ENCODE measurements around the gene SH2D7.

SH2D7 gene

GRCh38 chr15:78061963-78062427 lies 30.4 kb upstream of the SH2D7 start:
- DNase-seq: peak in 1 of 2 experiments; percentile 7

DNA sequence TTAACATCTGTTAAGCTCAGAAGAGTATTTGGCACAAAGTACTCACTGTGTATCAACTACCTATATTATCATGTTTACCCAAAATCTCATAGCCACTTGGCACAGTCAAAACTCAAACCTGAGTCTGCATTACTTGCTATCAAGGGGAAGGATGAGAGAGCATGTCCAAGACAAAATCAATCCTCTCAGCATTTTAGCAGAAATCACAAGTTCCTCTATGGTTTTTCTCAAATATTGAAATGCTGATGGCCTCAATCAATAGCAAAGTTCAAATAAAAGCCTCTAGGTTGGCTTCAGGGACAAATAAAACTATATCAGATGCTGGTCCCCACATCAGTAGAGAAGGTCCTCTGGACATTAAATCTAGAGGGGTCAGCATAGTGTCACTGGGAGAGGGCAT lies 29.1 kb upstream of the SH2D7 start:
- DNase-seq: no peak

DNA sequence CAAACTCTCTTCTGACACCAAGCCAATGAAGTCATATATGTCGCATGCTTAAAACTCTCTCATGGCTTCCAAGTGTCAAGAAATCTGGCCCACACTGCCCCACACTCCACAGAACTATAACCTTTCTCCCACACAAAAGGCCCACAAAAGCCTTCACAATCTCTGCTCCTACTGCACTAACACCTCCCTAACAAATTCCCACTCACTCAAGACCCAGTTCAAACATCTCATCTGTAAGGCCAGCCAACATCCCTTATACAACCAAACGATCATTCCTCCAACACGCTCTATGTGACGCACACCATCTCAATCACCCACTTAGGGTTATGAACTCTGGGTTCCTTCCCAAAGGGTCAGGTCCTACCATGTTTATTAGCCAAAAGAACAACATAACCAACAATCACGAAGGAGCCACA lies 28.4 kb upstream of the SH2D7 start:
- DNase-seq: no peak

GRCh38 chr15:78064544-78064943 lies 27.8 kb upstream of the SH2D7 start:
- DNase-seq: no peak

DNA sequence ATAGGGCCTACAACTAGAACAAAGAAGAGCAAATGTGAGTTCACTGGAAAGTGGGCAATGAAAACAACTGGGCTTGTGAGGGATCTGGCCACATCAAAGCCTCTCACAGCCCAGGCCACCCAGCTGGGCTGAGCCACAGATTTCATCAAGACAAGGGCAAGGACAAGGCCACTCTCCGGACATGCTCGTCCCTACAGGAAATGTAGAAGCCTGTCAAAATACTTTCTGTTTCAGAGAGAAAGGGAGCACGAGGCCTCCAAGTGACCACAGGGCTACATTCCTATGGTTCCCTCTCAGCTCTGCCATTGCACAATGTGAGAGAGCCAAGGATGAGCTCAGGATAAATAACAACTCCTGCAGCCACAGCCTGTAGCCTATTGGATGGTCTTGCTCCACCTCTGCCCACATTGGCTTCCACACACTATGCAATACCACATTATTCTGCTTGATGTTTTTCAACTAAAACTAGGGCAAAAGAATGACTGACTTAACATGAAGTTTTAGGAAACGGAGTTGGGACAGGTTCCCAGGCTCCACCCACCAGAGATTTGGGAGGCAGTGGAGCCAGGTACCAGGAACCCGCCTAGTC lies 27.0 kb upstream of the SH2D7 start:
- DNase-seq: no peak

DNA sequence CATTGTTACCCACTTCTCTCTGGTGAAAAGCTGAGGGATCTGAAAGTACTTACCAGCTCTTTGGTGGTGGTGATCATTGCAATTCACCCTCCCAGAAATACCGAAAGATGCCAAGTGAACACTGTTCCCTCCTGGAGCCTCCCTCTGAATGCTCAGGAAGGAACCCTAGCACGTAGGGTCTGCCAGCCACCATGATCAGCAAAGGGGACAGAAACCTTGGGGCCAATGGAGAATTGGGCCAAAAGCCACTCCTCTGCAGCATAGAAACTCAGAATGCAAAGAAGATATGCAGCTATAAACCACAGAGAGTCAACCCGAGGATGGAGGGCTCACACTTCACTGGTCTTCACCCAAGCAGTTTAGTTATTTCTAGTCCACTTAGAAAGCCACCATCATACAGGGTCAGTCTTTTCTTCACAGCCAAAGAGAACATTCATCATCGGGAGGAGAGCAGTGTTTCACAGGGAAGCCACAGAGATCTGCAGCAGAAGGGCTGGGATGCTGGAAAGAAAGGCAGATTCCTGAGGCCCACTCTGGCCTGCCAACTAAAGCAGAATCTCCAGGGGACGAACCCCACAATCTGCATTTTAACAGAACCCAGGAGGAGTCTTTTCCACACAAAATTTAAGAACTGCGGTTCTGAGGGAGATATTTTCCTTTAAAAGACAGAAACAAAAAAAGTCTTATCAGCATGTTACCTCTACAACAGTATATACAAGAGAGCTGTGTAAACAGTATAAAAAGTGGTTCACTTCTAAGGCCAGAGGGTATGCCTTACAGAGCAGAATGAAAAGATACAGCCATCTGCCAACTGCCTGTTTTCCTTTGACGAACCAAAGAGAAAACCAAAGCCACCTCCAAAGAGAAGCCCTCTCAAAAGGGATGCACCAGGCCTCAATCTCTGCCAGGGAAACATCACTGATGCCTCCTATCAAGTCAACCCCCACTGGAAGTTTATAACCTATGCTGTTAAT lies 26.1 kb upstream of the SH2D7 start:
- DNase-seq: no peak

GRCh38 chr15:78067328-78068228 lies 24.8 kb upstream of the SH2D7 start:
- DNase-seq: no peak

- DNase-seq: peak in 1 of 2 experiments; percentile 6
These were observed 23.3 kb upstream of the SH2D7 start for GRCh38 chr15:78069052-78069414.

DNA sequence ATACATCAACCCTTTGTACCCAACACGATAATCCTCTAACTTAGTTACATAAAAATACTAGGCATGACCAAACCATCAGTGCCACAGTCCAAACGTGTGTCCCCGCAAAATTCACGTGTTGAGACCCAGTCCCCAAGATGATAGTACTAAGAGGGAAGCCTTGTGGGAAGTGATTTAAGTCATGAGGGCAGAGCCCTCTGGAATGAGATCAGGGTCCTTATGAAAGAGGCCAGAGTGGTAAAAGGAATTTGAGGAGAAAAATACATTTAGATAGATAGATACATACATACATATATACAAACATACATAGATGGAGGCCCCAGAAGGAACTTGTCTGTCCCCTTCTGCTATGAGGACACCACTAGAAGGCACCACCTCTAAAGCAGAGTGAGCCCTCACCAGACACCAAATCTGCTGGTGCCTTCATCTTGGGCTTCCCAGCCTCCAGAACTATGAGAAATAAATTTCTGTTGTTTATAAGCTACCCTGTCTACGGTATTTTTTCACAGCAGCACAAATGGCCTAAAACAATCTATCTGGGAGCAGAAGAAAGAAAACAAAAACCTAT lies 22.8 kb upstream of the SH2D7 start:
- no peak for DNase-seq

- no peak for DNase-seq
These were observed 22.2 kb upstream of the SH2D7 start for GRCh38 chr15:78070049-78070700.

GRCh38 chr15:78071383-78071782 lies 21.0 kb upstream of the SH2D7 start:
- no peak for DNase-seq

- no peak for DNase-seq
These were observed 20.1 kb upstream of the SH2D7 start for GRCh38 chr15:78072080-78072892.

- no peak for DNase-seq
These were observed 19.1 kb upstream of the SH2D7 start for GRCh38 chr15:78073046-78073787.

GRCh38 chr15:78075490-78076230 lies 16.7 kb upstream of the SH2D7 start:
- peak; percentile 75 to 89 for DNase-seq

- peak; percentile 69 to 75 for DNase-seq
These were observed 15.9 kb upstream of the SH2D7 start for GRCh38 chr15:78076231-78077052.

DNA sequence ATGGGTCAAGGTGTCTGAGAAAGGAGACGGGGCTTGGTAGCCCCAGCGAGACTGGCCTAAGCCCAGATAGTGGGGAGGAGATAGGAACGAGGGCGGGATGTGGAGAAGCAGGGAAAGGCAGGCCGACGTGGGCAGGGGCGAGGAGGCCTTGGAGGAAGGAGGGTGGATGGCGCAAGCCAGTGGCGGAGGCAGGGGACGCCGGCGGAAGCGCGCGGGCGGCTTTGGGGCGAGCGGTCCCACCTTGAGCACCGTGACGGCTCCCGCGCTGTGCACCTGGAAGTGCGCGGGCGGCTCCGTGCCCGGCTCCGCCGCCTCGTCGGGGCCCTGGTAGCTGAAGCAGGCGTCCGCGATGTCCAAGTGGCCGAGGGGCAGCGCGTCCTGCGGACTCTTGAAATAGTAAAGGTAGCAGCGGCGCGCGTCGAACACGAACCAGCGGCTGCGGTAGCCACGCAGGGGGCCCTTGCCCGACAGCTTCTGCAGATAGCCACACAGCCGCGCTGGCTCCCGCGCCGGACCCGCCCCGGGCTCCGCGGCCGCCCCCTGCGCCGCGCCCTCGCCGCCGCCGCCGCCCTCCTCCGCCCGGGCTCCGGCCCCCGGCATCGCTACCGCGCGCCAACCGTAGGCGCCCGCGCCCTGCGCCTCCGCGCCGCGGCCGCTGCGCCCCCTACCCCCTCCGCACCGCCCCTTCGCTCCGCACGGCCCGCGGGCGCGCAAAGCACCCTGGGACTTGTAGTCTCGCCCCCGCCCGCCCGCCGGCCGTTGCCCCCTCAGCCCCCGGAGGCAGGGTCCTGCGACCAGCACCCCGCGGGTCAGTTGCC lies 15.1 kb upstream of the SH2D7 start, which contains the start of gene TBC1D2B:
TBC1D2B (minus strand) TSS at position 659 of the 818 bp plus-strand sequence; CDS start at position 600, 59 bp downstream.
- DNase-seq: peak in 1 of 2 experiments; percentile 87

- DNase-seq: peak; percentile 51 to 62
These were observed 14.5 kb upstream of the SH2D7 start for GRCh38 chr15:78077871-78078210.

Measured in NCI-H526 (cell line).